Measurements from ENCODE around the gene EWSR1. TPM values are rescaled to one million over a fixed set of nuclear protein-coding genes. Genes with fewer than 3 reads are reported as not detected.

EWSR1 gene
- polyA plus RNA-seq, 3 donors = 81.2 to 280 (median 136) TPM

DNA sequence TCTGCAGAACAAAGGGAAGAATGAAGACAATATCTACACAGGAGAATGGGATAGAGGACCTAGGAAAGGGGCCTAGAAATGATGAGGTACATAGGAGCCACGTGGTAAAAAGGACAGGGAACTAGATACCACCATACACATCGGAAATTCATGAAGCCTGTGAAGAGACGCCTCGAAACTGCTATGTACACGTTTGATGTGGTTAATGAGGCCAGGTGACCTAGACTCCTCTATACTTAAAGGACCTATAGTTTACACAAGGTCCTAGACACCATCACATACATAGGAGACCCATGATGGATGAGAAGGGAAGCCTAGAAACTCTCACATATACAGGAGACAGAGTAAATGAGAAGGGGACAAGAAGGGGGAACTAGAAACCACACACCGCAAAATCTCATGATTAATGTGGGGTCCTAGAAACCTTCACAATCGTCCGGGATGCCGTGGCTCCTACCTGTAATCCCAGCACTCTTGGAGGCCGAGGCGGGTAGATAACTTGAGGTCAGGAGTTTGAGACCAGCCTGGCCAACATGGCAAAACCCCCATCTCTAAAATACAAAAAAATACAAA lies 24.1 kb upstream of the EWSR1 start:
- H3K4me3 Mint-ChIP-seq = no peak overlapping the region
- H3K9ac ChIP-seq (ENCODE audit: insufficient read depth, low read length, poor library complexity, severe bottlenecking) = no peak overlapping the region
- no peak overlapping the region for H3K4me2 ChIP-seq (replicated peaks; ENCODE audit: extremely low read depth, low read length, poor library complexity, severe bottlenecking)
- H3K27ac ChIP-seq (ENCODE audit: low read depth in 1 of 2, low read length in 2 of 2) = no peak overlapping the region
- no peak overlapping the region for H3K27ac Mint-ChIP-seq
- no peaks in the 10 kb centered on the region for H3K36me3 ChIP-seq (replicated peaks in 1 of 2; ENCODE audit: control insufficient read depth in 1 of 2, insufficient read depth in 2 of 2, low read length in 2 of 2)
- peaks cover 0 to 4% (median 0%) of the 10 kb centered on the region in 3 donors for H3K27me3 Mint-ChIP-seq (ENCODE audit: low read depth in 3 of 3)
- H3K36me3 Mint-ChIP-seq = no peaks in the 10 kb centered on the region
- no peak for DNase-seq
- TF ChIP-seq CTCF (IDR thresholded peaks at IDR 0.05) = no peak
- intact Hi-C loops (cut with micrococcal nuclease) = loop anchor here (2.0 to 10.0 kb wide), 2 partner anchors 639 to 643 kb away; no protein-coding TSS in a partner anchor
- H3K4me3 ChIP-seq (replicated peaks in 1 of 3; ENCODE audit: low read depth in 2 of 3, low read length in 3 of 3) = no peak overlapping the region
- peaks cover 0 to 7% of the 10 kb centered on the region in 2 donors for H3K9me3 ChIP-seq (replicated peaks in 1 of 2; ENCODE audit: control insufficient read depth in 1 of 2, insufficient read depth in 1 of 2, low read length in 2 of 2)
- peaks cover 7 to 30% (median 20%) of the 10 kb centered on the region in 7 donors for H3K9me3 Mint-ChIP-seq
- no peaks in the 10 kb centered on the region for H3K4me1 ChIP-seq (ENCODE audit: control insufficient read depth in 1 of 2, insufficient read depth in 2 of 2, low read length in 2 of 2)
- H4K20me1 ChIP-seq (ENCODE audit: insufficient read depth, low read length) = no peaks in the 10 kb centered on the region
- H3K27me3 ChIP-seq (ENCODE audit: control insufficient read depth in 2 of 2, insufficient read depth in 2 of 2, low read length in 2 of 2) = no peaks in the 10 kb centered on the region
- H3K4me1 Mint-ChIP-seq = no peaks in the 10 kb centered on the region
- no peaks in the 10 kb centered on the region for H3K79me2 ChIP-seq (ENCODE audit: insufficient read depth, low read length)
- H2AFZ ChIP-seq (ENCODE audit: insufficient read depth, low read depth, low read length, poor library complexity, severe bottlenecking) = no peak overlapping the region
- WGBS (ENCODE audit: insufficient coverage) = no CpG with 5 or more reads among the region's 11 CpGs

DNA sequence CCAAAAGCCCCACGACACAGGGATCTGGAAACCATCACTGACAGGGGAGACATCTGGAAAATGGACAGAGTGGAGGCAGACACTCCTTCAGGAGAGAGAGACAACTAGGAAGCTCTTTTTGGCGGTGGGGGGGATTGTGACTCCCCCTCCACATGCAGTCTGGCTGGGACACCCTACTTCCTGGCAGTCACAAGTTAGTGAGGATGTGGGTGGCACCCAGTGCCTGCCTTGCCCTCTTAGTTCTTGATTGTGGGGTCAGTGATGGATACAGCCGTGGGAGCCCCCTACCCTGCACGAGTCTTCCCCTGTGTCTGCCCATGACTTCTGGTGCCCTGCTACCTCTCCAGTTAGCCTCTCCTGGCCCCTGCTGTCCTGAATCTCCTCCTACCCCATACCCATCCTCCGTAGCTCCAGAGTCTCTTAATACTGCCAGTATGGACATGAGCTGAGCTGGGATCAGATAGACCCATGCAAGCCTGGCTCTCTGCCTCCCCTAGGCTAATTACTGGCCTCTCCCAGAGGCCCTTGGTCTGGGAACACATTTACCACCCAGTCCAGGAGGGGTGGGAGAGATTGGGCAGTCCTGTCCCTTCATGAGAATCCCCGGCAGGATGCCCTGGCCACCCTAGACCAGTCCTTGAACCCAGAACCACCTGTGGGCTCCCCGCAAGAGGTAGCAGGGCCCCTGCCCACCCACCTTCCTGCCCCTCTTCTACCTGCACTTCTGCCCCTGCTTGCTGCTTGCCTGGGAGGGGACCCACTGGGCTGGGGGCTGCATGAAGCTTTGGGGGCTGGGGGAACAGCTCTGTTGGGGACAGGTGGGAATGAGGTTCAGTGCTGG lies 23.1 kb upstream of the EWSR1 start:
- Mint-ChIP-seq H3K9me3 (peaks cover 4 to 24% (median 16%) of the 10 kb centered on the region in 7 donors), H3K4me1 (no peaks in the 10 kb centered on the region), H3K27ac (no peak overlapping the region), H3K4me3 (no peak overlapping the region), H3K27me3 (ENCODE audit: low read depth in 3 of 3) (peaks cover 0 to 4% (median 0%) of the 10 kb centered on the region in 3 donors), H3K36me3 (no peaks in the 10 kb centered on the region)
- Histone ChIP-seq H3K9me3 (replicated peaks in 1 of 2; ENCODE audit: control insufficient read depth in 1 of 2, insufficient read depth in 1 of 2, low read length in 2 of 2) (peaks cover 0 to 7% of the 10 kb centered on the region in 2 donors), H3K4me1 (ENCODE audit: control insufficient read depth in 1 of 2, insufficient read depth in 2 of 2, low read length in 2 of 2) (no peaks in the 10 kb centered on the region), H3K27ac (ENCODE audit: low read depth in 1 of 2, low read length in 2 of 2) (no peak overlapping the region), H3K4me2 (replicated peaks; ENCODE audit: extremely low read depth, low read length, poor library complexity, severe bottlenecking) (no peak overlapping the region), H3K79me2 (ENCODE audit: insufficient read depth, low read length) (no peaks in the 10 kb centered on the region), H3K9ac (ENCODE audit: insufficient read depth, low read length, poor library complexity, severe bottlenecking) (no peak overlapping the region), H3K4me3 (replicated peaks in 1 of 3; ENCODE audit: low read depth in 2 of 3, low read length in 3 of 3) (no peak overlapping the region), H2AFZ (ENCODE audit: insufficient read depth, low read depth, low read length, poor library complexity, severe bottlenecking) (no peak overlapping the region), H4K20me1 (ENCODE audit: insufficient read depth, low read length) (no peaks in the 10 kb centered on the region), H3K27me3 (ENCODE audit: control insufficient read depth in 2 of 2, insufficient read depth in 2 of 2, low read length in 2 of 2) (no peaks in the 10 kb centered on the region), H3K36me3 (replicated peaks in 1 of 2; ENCODE audit: control insufficient read depth in 1 of 2, insufficient read depth in 2 of 2, low read length in 2 of 2) (no peaks in the 10 kb centered on the region)
- TF ChIP-seq CTCF (IDR thresholded peaks at IDR 0.05) = no peak
- WGBS (ENCODE audit: insufficient coverage) = 82% methylated on average over 2 of the region's 7 CpGs
- DNase-seq = no peak
- intact Hi-C loops (cut with micrococcal nuclease) = loop anchor here (2.0 to 10.0 kb wide), 2 partner anchors 640 to 644 kb away; no protein-coding TSS in a partner anchor
